8988T (cell line): ENCODE results near the gene KIRREL3.

Source experiments
- DNase-seq: peaks from one replicate; pipeline ENCODE4 v3.0.0; 2011

Gene KIRREL3

GRCh38 chr11:126430581-126431335, 569.8 kb downstream of the KIRREL3 start:
- no peak for DNase-seq

DNA sequence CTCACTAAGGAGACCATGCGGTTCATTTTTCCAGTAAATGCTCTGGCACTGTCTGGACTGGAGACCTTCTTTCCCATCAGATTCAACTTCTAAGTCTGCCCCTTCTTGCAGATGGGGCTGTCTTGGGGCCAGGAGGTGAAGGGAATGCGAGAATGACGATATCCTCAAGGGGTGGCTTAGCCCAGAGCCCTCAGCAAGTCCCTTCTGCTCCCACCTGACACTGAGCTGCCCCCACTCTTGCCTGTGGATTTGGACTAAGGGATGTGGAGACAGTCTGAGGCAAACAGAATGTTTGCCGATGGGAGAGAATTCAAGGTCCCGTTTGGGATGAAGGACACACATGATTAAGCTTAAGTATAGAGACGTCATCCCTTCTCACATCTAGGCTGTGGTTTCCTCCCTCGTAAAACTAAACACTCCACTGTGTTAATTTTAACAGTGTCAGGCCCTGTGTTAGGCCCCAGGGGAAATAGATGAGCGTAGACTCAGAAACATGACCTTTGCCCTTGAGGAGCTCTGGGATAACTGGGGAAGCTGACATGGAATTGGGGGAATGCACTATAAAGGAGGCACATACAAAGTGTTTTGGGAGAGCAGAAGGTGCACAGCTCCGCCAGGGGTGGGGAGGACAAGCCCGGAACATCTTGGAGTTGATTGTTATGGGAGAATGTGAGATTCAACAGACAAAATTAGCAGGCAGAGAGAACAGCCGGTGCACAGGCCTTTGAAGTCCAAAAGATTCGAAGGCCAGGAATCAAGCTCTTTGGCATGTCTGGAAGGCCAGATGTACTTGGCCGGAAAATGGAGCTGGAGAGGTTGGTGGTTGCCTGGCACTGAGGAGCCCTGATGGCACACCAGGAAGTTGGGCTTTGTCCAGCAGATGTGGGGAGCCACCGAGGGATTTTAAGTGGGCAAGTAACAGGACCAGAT, 573.5 kb downstream of the KIRREL3 start:
- no peak for DNase-seq

DNA sequence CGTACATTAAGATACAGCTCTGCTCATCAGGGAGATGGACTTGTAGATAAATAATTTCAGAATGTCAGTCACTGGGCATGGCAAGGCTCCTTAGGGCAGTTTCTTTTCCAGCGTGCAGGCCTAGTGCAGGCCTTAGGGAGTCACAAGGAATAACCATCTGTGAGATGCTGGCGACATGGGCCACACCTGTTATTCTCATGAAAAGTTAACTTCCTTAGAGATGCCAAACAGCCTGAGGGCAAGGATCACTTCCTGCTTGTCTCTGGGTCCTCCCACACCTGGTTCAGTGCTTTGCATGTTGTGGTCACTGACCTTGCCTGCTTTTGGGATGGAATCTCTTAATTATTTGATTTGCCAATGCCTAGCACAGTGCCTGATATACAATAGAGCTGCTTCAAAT, 574.5 kb downstream of the KIRREL3 start:
- DNase-seq, result no peak

DNA sequence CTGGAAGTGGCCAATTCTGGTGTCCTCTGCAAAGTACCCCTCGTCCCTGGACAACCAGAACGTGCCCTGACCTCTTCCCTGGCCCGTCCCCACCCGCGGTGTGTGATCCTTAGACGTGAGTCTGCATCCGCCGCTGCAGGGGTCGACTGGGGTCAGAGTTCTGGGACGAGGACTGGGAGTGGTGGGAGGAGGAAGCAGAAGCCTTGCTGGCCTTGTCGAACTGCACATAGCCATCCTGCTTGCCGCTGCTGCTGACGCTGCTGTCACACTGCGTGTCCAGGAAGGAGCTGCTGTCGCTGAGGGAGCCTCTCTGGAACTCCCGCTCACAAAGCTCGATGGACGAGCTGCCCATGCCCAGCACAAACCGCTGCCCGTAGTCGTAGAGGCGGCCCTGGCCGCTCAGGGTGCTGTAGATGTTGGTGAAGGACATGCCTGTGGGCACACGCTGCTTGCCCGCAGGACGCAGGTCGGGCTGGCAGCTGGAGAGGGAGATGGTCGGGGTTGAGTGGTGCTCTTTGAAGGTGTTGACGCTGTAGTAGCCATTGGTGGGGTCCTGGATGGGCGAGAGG, 576.0 kb downstream of the KIRREL3 start:
- no peak for DNase-seq

DNA sequence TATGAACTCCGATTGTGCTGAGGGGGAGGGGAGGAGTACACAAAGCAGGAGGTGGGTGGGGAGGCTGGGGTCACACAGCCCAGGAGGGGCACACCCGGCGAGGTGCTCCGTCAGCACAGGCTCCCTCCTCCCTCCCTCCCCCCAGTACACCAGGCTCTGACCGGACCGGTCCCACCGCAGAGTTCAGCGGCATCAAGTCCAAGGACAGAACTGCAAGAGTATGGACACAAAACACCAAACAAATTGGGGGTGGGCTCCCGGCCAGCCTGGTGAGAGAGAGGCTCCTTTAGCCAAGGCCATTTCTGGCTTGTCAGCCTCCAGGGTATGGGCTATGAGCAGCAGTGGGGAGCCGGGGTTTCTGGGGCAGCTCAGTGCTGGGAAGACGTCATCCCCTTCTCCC, 576.8 kb downstream of the KIRREL3 start:
- no peak for DNase-seq

DNA sequence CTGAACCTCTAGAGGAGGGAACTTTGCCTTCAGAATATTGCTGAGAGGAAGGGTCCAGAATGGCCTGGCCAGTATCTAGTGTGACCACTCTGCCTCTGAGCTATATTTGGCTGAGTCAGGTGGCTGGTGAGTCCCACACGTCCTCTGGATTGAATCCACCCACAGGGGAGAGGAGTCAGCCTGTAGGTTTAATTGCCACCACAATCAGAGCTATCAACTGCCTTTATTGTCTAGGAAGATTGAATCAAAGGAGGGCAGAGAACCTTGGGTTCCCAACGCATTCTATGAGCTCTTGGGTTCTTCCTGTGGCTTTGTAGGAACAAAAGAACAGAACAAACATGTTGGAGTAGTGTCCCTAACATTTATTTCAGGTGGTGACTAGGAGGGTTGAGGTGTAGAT, 577.4 kb downstream of the KIRREL3 start:
- DNase-seq, result no peak

GRCh38 chr11:126422446-126422845, 578.1 kb downstream of the KIRREL3 start:
- DNase-seq, result no peak

- DNase-seq, result no peak
These were observed 579.3 kb downstream of the KIRREL3 start for GRCh38 chr11:126421271-126421671.

GRCh38 chr11:126420698-126421256, 579.8 kb downstream of the KIRREL3 start:
- no peak for DNase-seq

GRCh38 chr11:126419801-126420697, 580.5 kb downstream of the KIRREL3 start:
- no peak for DNase-seq

GRCh38 chr11:126418887-126419286, 581.7 kb downstream of the KIRREL3 start:
- no peak for DNase-seq

DNA sequence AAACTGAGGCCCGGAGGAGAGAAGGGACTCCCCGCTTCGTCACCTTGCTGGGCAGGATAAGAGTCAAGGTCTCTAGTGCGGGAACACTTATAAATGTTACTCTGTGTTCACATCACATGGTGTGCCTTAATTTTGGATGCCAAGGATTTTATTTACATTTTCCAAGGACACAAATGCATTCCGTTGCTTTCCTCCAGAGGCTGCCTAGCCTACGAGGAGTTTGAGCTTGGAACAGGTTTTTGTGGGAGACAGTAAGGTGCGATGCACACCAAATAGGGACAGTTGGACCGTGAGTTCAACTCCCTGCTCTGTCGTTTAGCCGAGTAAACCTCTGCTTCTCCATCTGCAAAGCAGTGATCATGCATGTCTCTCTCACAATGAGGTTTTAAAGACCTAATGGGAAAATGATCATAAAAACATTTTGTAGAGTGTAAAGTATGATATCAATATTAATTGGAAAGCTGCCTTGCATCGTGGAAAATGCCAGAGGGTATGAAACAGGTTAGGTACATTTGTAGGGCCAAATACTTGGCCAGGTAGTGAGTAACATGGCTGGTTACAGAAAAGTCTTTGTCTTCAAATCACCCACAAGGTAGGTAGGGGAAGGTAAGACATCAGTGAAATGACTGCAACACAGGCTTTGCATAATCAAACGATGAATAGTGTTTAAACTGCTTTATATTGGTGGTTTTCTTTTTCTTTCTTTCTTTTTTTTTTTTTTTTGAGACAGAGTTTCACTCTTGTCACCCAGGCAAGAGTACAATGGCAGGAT, 583.3 kb downstream of the KIRREL3 start:
- no peak for DNase-seq

DNA sequence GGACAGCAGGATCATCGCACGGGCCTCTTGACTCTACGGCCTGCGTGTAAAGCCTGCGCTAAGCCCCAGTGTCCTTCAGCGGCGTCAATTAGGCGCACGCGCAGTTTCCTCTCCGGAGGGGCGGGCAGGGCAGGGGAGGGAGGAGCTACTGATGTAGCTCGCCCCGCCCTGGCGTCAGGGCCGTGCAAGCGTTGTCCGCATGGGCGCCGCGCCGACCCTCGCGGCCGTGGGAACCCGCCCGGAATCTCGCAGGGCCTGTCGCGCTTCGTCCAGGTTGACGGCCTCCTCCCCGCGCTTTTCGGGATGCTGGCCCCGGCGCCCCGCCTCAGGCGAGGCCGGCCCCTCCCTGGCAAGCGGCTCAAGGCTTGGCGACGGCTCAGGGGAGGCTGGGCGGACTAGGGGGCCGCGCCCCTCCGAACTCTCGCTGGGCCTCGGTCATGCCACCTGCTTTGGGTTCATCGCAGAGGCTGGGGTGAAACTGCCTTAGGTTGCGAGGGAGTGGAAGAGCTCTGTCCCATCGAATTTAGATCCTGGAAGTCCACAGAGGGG, 584.0 kb downstream of the KIRREL3 start:
- DNase-seq, result no peak

DNA sequence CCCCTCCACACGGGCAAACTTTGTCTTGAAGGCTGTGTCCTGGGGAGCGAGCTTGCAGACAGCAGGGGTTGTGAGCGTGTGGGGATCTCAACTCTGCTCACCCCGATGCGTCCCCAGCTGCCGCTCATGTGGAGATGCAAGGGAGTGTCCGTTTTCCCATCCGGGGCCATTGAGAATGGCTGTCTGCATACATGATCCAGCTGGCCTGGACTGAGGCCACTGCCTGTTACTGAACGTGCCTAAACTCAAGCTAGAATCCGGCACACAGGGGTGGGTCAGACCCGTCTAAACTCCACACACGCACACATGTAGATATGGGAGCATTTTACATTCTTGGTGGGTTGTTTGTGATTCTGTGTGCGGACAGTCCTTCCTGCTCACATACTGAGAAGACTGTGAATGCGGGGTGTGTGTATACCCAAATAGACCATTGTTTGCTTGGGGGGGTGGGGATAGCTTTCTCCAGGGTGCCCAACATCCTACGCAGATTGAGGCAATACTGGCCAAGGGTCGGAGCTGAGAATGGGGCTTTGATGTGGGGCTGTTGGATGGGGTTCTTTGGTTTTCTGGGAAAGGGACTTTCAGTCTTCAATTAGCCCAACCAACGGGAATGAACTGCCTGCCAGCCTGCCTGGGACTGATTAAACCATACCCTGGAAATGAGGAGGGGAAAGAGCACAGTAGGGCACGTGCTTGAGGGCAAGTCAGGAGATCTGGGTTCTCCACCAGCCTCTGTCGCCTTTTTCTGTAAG, 584.7 kb downstream of the KIRREL3 start:
- DNase-seq, result no peak

DNA sequence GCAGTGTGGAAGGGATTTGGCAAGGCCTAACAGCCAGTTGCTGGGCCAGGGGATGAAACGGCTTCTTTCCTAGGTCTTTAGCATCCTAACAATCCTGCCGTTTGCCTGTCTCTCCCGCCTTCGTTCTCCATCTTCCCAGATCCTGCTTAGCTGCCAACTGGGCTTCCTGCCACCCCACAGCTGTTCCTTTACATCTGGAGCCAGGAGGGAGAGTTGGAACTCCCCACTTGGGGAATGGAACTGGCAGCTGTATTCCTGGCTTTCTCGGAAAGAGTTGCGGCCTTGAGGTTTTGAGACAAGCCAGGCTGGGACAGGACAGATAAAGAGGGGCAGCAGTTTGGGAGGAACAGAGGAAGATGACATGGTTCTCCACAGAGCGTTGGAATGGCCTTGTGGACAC, 585.4 kb downstream of the KIRREL3 start:
- no peak for DNase-seq

DNA sequence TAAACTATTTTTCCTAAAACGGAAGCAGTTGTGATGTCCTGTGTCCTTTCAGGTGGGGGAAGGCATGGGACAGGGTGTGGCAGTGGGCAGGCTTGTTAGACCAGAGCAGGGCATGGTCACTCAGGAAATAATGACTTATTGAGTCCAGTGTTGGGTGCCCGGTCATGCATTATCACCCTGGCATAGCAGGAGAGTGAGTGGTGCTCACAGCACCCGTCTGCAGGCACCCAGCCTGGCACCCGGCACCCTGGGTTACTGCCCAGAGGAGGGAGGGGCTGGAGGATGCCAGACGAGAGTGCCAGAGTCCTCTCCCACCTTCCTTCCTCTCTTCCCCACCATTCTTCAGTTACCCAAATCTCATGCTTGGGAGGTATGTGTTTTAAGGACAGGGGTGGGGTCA, 586.0 kb downstream of the KIRREL3 start:
- no peak for DNase-seq

DNA sequence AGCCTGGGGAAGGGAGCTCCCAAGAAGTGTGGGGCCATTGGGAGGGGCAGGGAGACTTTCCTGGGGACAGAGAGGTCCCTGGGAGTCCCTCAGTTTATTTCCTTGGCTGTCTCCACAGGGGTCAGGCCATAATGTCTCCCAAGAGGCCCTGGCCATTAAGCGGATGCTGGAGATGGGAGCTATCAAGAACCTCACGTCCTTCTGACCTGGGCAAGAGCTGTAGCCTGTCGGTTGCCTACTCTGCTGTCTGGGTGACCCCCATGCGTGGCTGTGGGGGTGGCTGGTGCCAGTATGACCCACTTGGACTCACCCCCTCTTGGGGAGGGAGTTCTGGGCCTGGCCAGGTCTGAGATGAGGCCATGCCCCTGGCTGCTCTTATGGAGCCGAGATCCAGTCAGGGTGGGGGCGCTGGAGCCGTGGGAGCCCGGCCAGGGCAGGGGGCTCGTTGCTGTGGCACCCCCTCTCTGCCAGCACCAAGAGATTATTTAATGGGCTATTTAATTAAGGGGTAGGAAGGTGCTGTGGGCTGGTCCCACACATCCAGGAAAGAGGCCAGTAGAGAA, 586.6 kb downstream of the KIRREL3 start:
- no peak for DNase-seq

- DNase-seq, result no peak
These were observed 587.1 kb downstream of the KIRREL3 start for GRCh38 chr11:126413426-126413825.

DNA sequence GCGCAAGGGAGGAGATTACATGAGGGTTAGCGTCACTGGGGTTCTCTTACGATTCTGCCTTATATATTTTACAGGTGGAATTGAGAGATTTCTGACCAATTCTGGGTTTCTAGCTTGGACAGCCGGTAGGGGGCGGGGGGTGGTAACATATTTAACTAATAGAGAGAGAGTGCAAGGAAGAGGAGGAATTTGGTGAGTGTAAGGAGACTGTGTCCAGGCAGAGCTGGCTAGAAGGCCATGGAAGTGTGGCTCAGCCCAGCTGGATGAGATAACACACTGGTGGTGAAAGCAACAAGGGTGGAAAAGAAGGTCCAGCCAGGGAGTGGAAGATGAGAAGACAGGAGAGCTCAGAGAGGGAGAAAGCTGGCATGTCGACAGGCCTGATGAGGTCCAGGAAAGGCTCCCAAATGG, 588.6 kb downstream of the KIRREL3 start:
- peak; percentile 67 for DNase-seq

- no peak for DNase-seq
These were observed 589.9 kb downstream of the KIRREL3 start for GRCh38 chr11:126410649-126411048.
